WERI-Rb-1 (cell line): ENCODE results near the gene CIDEB.

Source experiments
- DNase-seq: peaks from one replicate; pipeline ENCODE4 v3.0.0-alpha.2; 2020
- H3K27ac ChIP-seq: fragments of 250-450 bp; sonication (Bioruptor Pico); 2 replicates; pipeline ENCODE4 v1.5.1; 2020; ENCODE audit warnings: mild to moderate bottlenecking, moderate library complexity
- H3K27me3 ChIP-seq: fragments of 250-450 bp; sonication (Bioruptor Pico); 2 replicates; pipeline ENCODE4 v1.5.1; 2021; ENCODE audit warnings: mild to moderate bottlenecking, low read depth, moderate library complexity; ENCODE audit not compliant: insufficient read depth, severe bottlenecking
- H3K36me3 ChIP-seq: fragments of 250-450 bp; sonication (Bioruptor Pico); 2 replicates; pipeline ENCODE4 v1.5.1; 2020; ENCODE audit warnings: mild to moderate bottlenecking, moderate library complexity
- H3K4me3 ChIP-seq: 2 replicates; pipeline ENCODE4 v1.5.1; 2011; ENCODE audit warnings: low read depth, mild to moderate bottlenecking, control low read depth, low read length
- H3K9me3 ChIP-seq: fragments of 250-450 bp; sonication (Bioruptor Pico); 2 replicates; pipeline ENCODE4 v1.5.1; 2021; ENCODE audit warnings: mild to moderate bottlenecking, moderate library complexity; ENCODE audit not compliant: severe bottlenecking
- CTCF ChIP-seq: IDR thresholded peaks from 2 replicates; pipeline ENCODE4 v1.5.1; 2011; ENCODE audit warnings: low read depth, mild to moderate bottlenecking, control low read depth, inconsistent platforms, low read length

Gene CIDEB

GRCh38 chr14:24290746-24291145, 17.0 kb downstream of the CIDEB start:
- TF ChIP-seq CTCF: no peak
- DNase-seq: no peak
- Histone ChIP-seq H3K9me3 (no peaks in the 10 kb centered on the region), H3K27ac (no peak overlapping the region), H3K4me3 (no peak overlapping the region), H3K27me3 (no peaks in the 10 kb centered on the region), H3K36me3 (peaks cover 7% of the 10 kb centered on the region)

GRCh38 chr14:24289649-24290280, 18.0 kb downstream of the CIDEB start:
- no peak overlapping the region for H3K27ac ChIP-seq
- no peaks in the 10 kb centered on the region for H3K27me3 ChIP-seq
- H3K36me3 ChIP-seq: peaks cover 3% of the 10 kb centered on the region
- TF ChIP-seq CTCF: no peak
- no peaks in the 10 kb centered on the region for H3K9me3 ChIP-seq
- DNase-seq: no peak
- no peak overlapping the region for H3K4me3 ChIP-seq

GRCh38 chr14:24286996-24287395, 20.8 kb downstream of the CIDEB start:
- no peaks in the 10 kb centered on the region for H3K9me3 ChIP-seq
- TF ChIP-seq CTCF: no peak
- no peak for DNase-seq
- H3K27me3 ChIP-seq: no peaks in the 10 kb centered on the region
- no peak overlapping the region for H3K4me3 ChIP-seq
- peaks cover 3% of the 10 kb centered on the region for H3K36me3 ChIP-seq
- H3K27ac ChIP-seq: no peak overlapping the region

GRCh38 chr14:24285351-24285750, 22.4 kb downstream of the CIDEB start:
- Histone ChIP-seq H3K27ac (no peak overlapping the region), H3K4me3 (no peak overlapping the region), H3K27me3 (no peaks in the 10 kb centered on the region), H3K36me3 (peaks cover 3% of the 10 kb centered on the region; the same call in 1 of the 2 replicates), H3K9me3 (no peaks in the 10 kb centered on the region)
- no peak for DNase-seq
- TF ChIP-seq CTCF: no peak

GRCh38 chr14:24284501-24285035, 23.2 kb downstream of the CIDEB start:
- H3K9me3 ChIP-seq: no peaks in the 10 kb centered on the region
- no peak overlapping the region for H3K27ac ChIP-seq

More at GRCh38 chr14:24284501-24285035, 23.2 kb downstream of the CIDEB start:
- Histone ChIP-seq H3K27me3 (no peaks in the 10 kb centered on the region), H3K4me3 (no peak overlapping the region), H3K36me3 (peaks cover 3% of the 10 kb centered on the region; the same call in 1 of the 2 replicates)
- TF ChIP-seq CTCF: no peak
- DNase-seq: no peak
